Measurements from ENCODE around the gene UROD. TPM values are rescaled to one million over a fixed set of nuclear protein-coding genes. Genes with fewer than 3 reads are reported as not detected.

Gene UROD
- total RNA-seq, 4 donors from 2014 or later = 42.6 to 68.8 (median 61.7) TPM

DNA sequence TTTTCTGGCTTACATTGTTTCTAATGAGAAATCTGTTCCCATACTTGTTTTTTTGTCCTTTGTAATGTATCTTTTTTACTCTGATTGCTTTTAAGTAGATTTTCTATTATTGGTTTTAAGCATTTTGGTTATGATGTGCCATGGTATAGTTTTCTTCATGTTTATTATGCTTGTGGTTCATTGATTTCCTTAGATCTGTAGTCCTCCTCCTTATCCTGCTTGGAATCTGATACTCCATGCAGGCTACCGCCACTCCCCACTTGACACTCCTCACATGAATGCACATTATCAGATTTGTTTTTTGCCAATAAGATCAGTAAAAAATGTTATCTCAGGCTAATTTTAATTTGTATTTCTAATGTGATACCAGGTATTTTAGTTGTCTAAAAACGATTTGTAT, 20.8 kb downstream of the UROD start:
- Histone ChIP-seq H3K4me3 (no peak overlapping the region), H3K27ac (no peak overlapping the region), H3K9me3 (no peaks in the 10 kb centered on the region), H3K27me3 (no peaks in the 10 kb centered on the region), H3K36me3 (no peaks in the 10 kb centered on the region), H3K4me1 (no peaks in the 10 kb centered on the region)
- in situ Hi-C loops (cut with MboI; ENCODE audit: low sequenced_read_pairs in 4 of 4) (no loop called here), intact Hi-C loops (cut with DNase I; ENCODE audit: low total_unique reads) (no loop called here)
- TF ChIP-seq, protein P1, sequence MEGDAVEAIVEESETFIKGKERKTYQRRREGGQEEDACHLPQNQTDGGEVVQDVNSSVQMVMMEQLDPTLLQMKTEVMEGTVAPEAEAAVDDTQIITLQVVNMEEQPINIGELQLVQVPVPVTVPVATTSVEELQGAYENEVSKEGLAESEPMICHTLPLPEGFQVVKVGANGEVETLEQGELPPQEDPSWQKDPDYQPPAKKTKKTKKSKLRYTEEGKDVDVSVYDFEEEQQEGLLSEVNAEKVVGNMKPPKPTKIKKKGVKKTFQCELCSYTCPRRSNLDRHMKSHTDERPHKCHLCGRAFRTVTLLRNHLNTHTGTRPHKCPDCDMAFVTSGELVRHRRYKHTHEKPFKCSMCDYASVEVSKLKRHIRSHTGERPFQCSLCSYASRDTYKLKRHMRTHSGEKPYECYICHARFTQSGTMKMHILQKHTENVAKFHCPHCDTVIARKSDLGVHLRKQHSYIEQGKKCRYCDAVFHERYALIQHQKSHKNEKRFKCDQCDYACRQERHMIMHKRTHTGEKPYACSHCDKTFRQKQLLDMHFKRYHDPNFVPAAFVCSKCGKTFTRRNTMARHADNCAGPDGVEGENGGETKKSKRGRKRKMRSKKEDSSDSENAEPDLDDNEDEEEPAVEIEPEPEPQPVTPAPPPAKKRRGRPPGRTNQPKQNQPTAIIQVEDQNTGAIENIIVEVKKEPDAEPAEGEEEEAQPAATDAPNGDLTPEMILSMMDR (IDR thresholded peaks at IDR 0.05 in 4 of 5, conservative IDR thresholded peaks at IDR 0.05 in 1 of 5) = no peak
- no peak for DNase-seq
- ATAC-seq = no peak

DNA sequence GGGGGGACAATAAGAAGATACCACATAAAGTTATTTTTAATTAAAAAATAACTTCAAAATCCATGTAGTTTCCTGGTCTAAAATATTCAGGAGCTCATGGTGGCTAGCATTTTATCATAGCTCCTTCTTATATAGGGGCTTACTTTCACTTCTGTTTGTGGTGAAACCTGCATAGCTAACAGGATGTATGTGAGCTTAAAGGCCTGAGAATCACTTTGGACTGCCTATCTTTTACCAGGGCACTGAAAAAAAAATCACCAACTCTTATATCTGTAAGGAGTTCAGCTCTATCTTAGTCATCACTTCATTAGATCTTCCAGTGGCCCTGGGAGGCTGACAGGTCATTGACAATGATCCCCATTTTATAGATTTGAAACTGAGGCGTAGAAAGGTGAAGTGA, 21.3 kb downstream of the UROD start:
- in situ Hi-C loops (cut with MboI; ENCODE audit: low sequenced_read_pairs in 4 of 4) = no loop called here
- H3K36me3 ChIP-seq = no peaks in the 10 kb centered on the region
- intact Hi-C loops (cut with DNase I; ENCODE audit: low total_unique reads) = no loop called here
- no peaks in the 10 kb centered on the region for H3K27me3 ChIP-seq
- H3K4me3 ChIP-seq = no peak overlapping the region
- ATAC-seq = no peak
- DNase-seq = no peak
- TF ChIP-seq, protein P1 (IDR thresholded peaks at IDR 0.05 in 4 of 5, conservative IDR thresholded peaks at IDR 0.05 in 1 of 5) = no peak
- TF ChIP-seq POLR2A (IDR thresholded peaks at IDR 0.05) = no peak
- no peaks in the 10 kb centered on the region for H3K4me1 ChIP-seq
- no peak overlapping the region for H3K27ac ChIP-seq
- no peaks in the 10 kb centered on the region for H3K9me3 ChIP-seq

DNA sequence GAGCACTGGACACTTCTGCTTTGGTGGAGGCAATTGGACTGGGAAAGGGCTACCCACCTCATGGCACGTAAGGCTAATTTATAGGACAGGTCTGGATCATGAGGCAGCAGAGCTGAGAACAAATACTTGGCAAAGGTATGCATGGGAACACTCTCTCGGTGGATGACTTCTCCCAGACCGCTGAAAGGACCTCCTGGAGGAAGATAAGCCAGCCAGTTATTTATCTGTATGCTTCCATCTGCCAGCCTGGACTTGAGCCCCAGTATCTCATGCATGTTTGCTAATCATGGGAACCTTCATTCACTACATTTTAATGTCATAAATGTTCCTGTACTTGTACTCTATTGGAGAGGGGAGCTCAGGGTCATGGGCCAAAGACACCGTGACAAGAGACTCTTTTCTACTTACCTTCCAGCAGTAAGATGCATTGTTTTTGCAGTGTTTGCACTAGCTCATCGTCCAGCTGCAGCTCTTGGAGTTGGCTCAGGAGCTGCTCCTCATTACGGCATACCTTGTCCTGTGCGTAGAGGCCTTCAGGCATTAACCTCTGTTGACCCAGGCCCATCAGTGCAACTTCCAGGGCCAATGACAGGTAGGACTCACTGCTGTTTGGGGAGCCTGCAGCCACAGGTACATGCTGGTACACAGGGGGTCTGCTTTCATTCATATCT, 23.7 kb downstream of the UROD start:
- no peak overlapping the region for H3K4me3 ChIP-seq
- no peaks in the 10 kb centered on the region for H3K9me3 ChIP-seq
- no peak for ATAC-seq
- H3K27ac ChIP-seq = no peak overlapping the region
- no peaks in the 10 kb centered on the region for H3K4me1 ChIP-seq
- no peaks in the 10 kb centered on the region for H3K27me3 ChIP-seq
- no peaks in the 10 kb centered on the region for H3K36me3 ChIP-seq
- in situ Hi-C loops (cut with MboI; ENCODE audit: low sequenced_read_pairs in 4 of 4) (no loop called here), intact Hi-C loops (cut with DNase I; ENCODE audit: low total_unique reads) (no loop called here)
- DNase-seq = no peak
- no peak for TF ChIP-seq POLR2A (IDR thresholded peaks at IDR 0.05)
- TF ChIP-seq, protein P1 (IDR thresholded peaks at IDR 0.05 in 4 of 5, conservative IDR thresholded peaks at IDR 0.05 in 1 of 5) = no peak

DNA sequence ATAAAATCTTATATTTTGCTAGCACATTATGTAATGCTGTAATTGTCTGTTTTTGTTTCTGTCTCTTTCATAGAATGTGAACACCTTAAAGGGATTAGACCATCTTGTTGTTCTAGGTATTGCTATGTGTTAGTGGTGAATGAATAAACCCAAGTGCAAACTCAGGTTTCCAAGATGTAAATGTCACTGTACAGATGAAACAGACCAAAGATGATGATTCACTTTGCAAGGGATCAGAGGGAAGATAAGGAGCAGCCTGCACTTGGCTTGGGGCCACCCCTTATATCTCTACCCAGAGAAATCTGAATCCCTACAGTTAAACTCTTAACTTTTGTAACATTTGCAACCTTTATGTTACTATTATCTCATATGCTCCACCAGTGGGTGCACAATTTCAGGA, 25.4 kb downstream of the UROD start:
- no peak overlapping the region for H3K27ac ChIP-seq
- intact Hi-C loops (cut with DNase I; ENCODE audit: low total_unique reads) = no loop called here
- H3K9me3 ChIP-seq = no peaks in the 10 kb centered on the region
- no peak overlapping the region for H3K4me3 ChIP-seq
- DNase-seq (no peak), ATAC-seq (no peak)
- in situ Hi-C loops (cut with MboI; ENCODE audit: low sequenced_read_pairs in 4 of 4) = no loop called here
- H3K36me3 ChIP-seq = no peaks in the 10 kb centered on the region
- no peaks in the 10 kb centered on the region for H3K27me3 ChIP-seq
- TF ChIP-seq POLR2A (IDR thresholded peaks at IDR 0.05) = no peak
- TF ChIP-seq, protein P1 (IDR thresholded peaks at IDR 0.05 in 4 of 5, conservative IDR thresholded peaks at IDR 0.05 in 1 of 5) = no peak
- H3K4me1 ChIP-seq = no peaks in the 10 kb centered on the region

DNA sequence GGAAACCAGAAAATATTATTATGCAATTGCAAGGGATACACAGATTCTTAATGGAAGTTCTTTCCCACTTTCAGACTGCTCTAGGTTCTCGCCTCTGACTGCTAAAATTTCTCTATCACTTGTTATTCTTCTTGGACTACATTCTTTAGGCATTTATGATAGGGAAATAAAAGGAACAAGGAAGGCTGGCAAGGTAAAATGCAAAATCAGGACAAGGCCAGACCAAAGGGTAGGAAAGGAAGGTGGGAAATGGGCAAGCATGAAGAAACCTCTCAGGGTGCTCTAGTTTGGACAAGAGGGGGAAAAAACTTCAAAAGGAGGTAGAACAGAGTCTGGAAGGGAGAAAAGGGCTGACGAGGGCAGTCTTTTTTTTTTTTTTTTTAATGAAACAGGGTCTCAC, 26.2 kb downstream of the UROD start:
- TF ChIP-seq, protein P1 (IDR thresholded peaks at IDR 0.05 in 4 of 5, conservative IDR thresholded peaks at IDR 0.05 in 1 of 5) = no peak
- TF ChIP-seq POLR2A (IDR thresholded peaks at IDR 0.05) = no peak

More for the DNA sequence above, 26.2 kb downstream of the UROD start:
- no peak for ATAC-seq
- Histone ChIP-seq H3K9me3 (no peaks in the 10 kb centered on the region), H3K27ac (no peak overlapping the region), H3K4me1 (no peaks in the 10 kb centered on the region), H3K4me3 (no peak overlapping the region), H3K36me3 (no peaks in the 10 kb centered on the region), H3K27me3 (no peaks in the 10 kb centered on the region)
- no peak for DNase-seq
- in situ Hi-C loops (cut with MboI; ENCODE audit: low sequenced_read_pairs in 4 of 4) = no loop called here
- intact Hi-C loops (cut with DNase I; ENCODE audit: low total_unique reads) = no loop called here
